Lung (tissue), 12 donors: Measurements from ENCODE around the gene URGCP. TPM values are rescaled to one million over a fixed set of nuclear protein-coding genes. Genes with fewer than 3 reads are reported as not detected.

Source experiments
- ATAC-seq: fragments of 200-7000 bp; cut with Tn5 transposase; one replicate; pipeline ENCODE4 v1.9.1; 2020; ENCODE audit warnings: moderate number of reproducible peaks; ENCODE audit not compliant: insufficient read depth, low FRiP score
- DNase-seq, 3 donors: peaks; one replicate each; pipeline ENCODE4 v3.0.0-alpha.2; 2013 to 2017
- H3K27ac ChIP-seq, 2 donors: one replicate each; pipeline ENCODE4 v1.5.1; 2013; ENCODE audit warnings: mild to moderate bottlenecking in 2 of 2, moderate library complexity in 2 of 2, control low read depth in 1 of 2, inconsistent platforms in 1 of 2, low read depth in 1 of 2, low read length in 1 of 2
- H3K27me3 ChIP-seq, 3 donors: one replicate each; pipeline ENCODE4 v1.5.1; 2013; ENCODE audit warnings: low read length in 2 of 3; ENCODE audit not compliant: control insufficient read depth in 3 of 3, insufficient read depth in 3 of 3
- H3K36me3 ChIP-seq, 4 donors: one replicate each; pipeline ENCODE4 v1.5.1; 2013; ENCODE audit warnings: low read length in 4 of 4, mild to moderate bottlenecking in 1 of 4, moderate library complexity in 1 of 4; ENCODE audit not compliant: control insufficient read depth in 4 of 4, insufficient read depth in 4 of 4
- H3K4me1 ChIP-seq, 5 donors: one replicate each; pipeline ENCODE4 v1.5.1; 2013; ENCODE audit warnings: low read length in 5 of 5, mild to moderate bottlenecking in 2 of 5, moderate library complexity in 1 of 5; ENCODE audit not compliant: control insufficient read depth in 5 of 5, insufficient read depth in 5 of 5
- H3K4me3 ChIP-seq: one replicate; pipeline ENCODE4 v1.5.1; 2013; ENCODE audit warnings: mild to moderate bottlenecking, control low read depth, moderate library complexity
- H3K9ac ChIP-seq, 2 donors: one replicate each; pipeline ENCODE4 v1.5.1; 2013; ENCODE audit warnings: low read length in 2 of 2, control low read depth in 1 of 2; ENCODE audit not compliant: insufficient read depth in 1 of 2
- H3K9me3 ChIP-seq, 4 donors: one replicate each; pipeline ENCODE4 v1.5.1; 2013; ENCODE audit warnings: low read length in 3 of 4, mild to moderate bottlenecking in 1 of 4, moderate library complexity in 1 of 4; ENCODE audit not compliant: control insufficient read depth in 4 of 4, insufficient read depth in 3 of 4
- WGBS, 2 donors: extraction: QIAGEN DNeasy Blood & Tissue Kit; methylation state at CpG; one replicate each; pipeline ENCODE4 v1.1.7; 2013; 5-methylcytosine and 5-hydroxymethylcytosine counted together
- polyA plus RNA-seq, 2 donors: library from polyadenylated mRNA; stranded (reverse); fragments of 200-250 nt; gene quantifications; one replicate each; pipeline ENCODE4 v1.2.1, GENCODE V29; 2013
- total RNA-seq, 2 donors: library from RNA; depleted of rRNA in 1 of 2; stranded (reverse); fragments of >200 nt in 1 of 2; gene quantifications; one replicate each; pipeline ENCODE4 v1.2.1, GENCODE V29; 2014 to 2021
- TF ChIP-seq, protein P1 (sequence below): IDR thresholded peaks from 2 replicates; pipeline ENCODE4 v1.5.1; 2012; ENCODE audit warnings: mild to moderate bottlenecking; ENCODE audit errors: control extremely low read depth, extremely low read depth
- donor health status: control.
- donor health status: control.
- donor health status: Bipolar disorder and iron deficiency.
- donor health status: healthy.
- donor health status: DM: yes; HTN: yes; CAD: no.

The URGCP gene
- total and polyA plus RNA-seq, 4 donors = 11.8 to 25.5 (median 19.7) TPM

DNA sequence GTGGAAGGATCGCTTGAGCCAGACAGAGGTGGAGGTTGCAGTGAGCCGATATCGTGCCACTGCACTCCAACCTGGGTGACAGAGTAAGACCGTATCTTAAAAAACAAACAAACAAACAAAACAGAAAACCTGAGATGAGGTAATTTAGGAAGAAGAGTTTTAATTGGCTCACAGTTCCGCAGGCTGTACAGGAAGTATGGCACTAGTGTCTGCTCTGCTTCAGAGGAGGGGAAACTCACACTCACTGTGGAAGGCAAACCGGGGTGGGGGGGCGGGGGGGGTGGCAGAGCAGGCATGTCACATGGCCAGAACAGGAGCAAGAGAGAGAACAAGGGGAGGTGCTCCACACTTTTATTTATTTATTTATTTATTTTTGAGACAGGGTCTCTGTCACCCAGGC lies 24.9 kb upstream of the URGCP start:
- H3K9ac ChIP-seq = no peak overlapping the region
- no peak overlapping the region for H3K4me3 ChIP-seq
- no peaks in the 10 kb centered on the region for H3K27me3 ChIP-seq
- ATAC-seq (no peak), DNase-seq (no peak)
- WGBS, 2 donors = 70 to 81% methylated on average over 7 of the region's 7 CpGs
- no peaks in the 10 kb centered on the region for H3K9me3 ChIP-seq
- TF ChIP-seq, protein P1, sequence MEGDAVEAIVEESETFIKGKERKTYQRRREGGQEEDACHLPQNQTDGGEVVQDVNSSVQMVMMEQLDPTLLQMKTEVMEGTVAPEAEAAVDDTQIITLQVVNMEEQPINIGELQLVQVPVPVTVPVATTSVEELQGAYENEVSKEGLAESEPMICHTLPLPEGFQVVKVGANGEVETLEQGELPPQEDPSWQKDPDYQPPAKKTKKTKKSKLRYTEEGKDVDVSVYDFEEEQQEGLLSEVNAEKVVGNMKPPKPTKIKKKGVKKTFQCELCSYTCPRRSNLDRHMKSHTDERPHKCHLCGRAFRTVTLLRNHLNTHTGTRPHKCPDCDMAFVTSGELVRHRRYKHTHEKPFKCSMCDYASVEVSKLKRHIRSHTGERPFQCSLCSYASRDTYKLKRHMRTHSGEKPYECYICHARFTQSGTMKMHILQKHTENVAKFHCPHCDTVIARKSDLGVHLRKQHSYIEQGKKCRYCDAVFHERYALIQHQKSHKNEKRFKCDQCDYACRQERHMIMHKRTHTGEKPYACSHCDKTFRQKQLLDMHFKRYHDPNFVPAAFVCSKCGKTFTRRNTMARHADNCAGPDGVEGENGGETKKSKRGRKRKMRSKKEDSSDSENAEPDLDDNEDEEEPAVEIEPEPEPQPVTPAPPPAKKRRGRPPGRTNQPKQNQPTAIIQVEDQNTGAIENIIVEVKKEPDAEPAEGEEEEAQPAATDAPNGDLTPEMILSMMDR = no peak
- H3K36me3 ChIP-seq = no peaks in the 10 kb centered on the region
- H3K27ac ChIP-seq = no peak overlapping the region
- H3K4me1 ChIP-seq = peaks cover 0 to 4% (median 0%) of the 10 kb centered on the region in 5 donors

DNA sequence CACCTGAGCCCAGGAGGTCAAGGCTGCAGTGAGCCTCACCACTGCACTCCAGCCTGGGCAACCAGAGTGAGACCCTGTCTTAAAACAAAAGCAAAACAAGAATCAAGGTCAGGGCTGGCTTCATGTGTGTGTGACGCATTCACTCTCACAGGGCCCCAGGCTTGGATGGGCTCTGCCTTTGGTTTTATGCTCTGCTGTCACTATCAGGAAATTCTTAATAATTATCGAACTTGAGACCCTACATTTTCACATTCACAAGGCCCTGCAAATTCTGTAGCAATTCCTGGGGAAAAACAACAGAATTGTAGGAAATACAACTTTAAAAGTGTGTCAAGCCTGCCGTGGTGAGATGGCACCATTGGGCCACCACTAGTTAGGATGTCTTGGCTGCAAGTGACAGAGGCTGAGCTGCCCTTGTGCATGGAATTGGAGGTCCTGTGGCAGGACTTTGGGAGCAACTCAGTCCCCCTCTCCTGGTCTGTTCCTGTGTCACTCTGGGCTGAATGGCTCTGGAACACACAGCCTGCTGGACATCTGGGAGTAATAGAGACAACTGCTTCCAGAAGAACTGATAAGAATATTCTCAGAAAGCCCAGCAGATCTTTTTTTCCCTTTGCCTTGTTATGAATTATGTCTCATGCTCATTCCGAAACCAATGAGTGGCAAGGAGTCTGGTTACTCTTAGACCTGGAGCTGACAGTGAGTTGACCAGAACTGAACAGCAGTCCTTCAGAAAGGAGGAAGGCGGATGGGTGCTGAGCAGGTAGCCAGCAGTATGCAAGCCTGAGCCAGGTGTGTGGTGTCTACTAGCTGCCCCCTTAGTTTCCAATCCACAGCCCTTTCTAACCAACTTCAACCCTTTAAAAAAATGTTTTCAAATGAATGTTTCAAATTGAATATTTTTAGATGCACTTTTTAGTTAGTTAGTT lies 23.4 kb upstream of the URGCP start:
- no peak for ATAC-seq
- 94 to 97% methylated on average over 5 of the region's 5 CpGs for WGBS, 2 donors
- TF ChIP-seq, protein P1 = no peak

GRCh38 chr7:43927810-43928209 lies 21.4 kb upstream of the URGCP start:
- WGBS, 2 donors = 97 to 99% methylated on average over 4 of the region's 4 CpGs
- Histone ChIP-seq H3K27me3 (no peaks in the 10 kb centered on the region), H3K27ac (no peak overlapping the region), H3K9ac (no peak overlapping the region), H3K4me1 (peaks cover 0 to 7% (median 0%) of the 10 kb centered on the region in 5 donors), H3K36me3 (no peaks in the 10 kb centered on the region), H3K4me3 (no peak overlapping the region), H3K9me3 (no peaks in the 10 kb centered on the region)
- ATAC-seq (no peak), DNase-seq (no peak)
- TF ChIP-seq, protein P1 = no peak

More for the DNA sequence above, 23.4 kb upstream of the URGCP start:
- H3K9me3 ChIP-seq = no peaks in the 10 kb centered on the region
- no peak overlapping the region for H3K27ac ChIP-seq
- H3K9ac ChIP-seq = no peak overlapping the region
- no peaks in the 10 kb centered on the region for H3K27me3 ChIP-seq
- no peak overlapping the region for H3K4me3 ChIP-seq
- peaks cover 0 to 7% (median 0%) of the 10 kb centered on the region in 5 donors for H3K4me1 ChIP-seq
- no peaks in the 10 kb centered on the region for H3K36me3 ChIP-seq
- DNase-seq = no peak
